Natural killer cell (primary cell): ENCODE measurements around the gene TBCK. TPM values are rescaled to one million over a fixed set of nuclear protein-coding genes. Genes with fewer than 3 reads are reported as not detected.
A peak's percentile ranks its signal among the peaks of the same experiment; 100 is the strongest.

Source experiments
- ATAC-seq, 3 donors: fragments of 150-1000 bp in 2 of 3; fragments of 200-7000 bp in 1 of 3; cut with Tn5 transposase; 1 replicate in 1 of 3; 2 replicates in 2 of 3; pipeline ENCODE4 v1.10.0; 2021; ENCODE audit warnings: mild to moderate bottlenecking in 2 of 3, moderate library complexity in 2 of 3
- DNase-seq, 2 donors: peaks; one replicate each; pipeline versions ENCODE4 v3.0.0 to v3.0.0-alpha.2; 2013 to 2021; ENCODE audit warnings: mixed read lengths in 1 of 2
- H3K27ac ChIP-seq: one replicate; pipeline ENCODE4 v1.5.1; 2013; ENCODE audit warnings: mild to moderate bottlenecking, low read length
- H3K27me3 ChIP-seq: one replicate; pipeline ENCODE4 v1.6.1; 2013; ENCODE audit warnings: low read length; ENCODE audit not compliant: control insufficient read depth, insufficient read depth
- H3K36me3 ChIP-seq: one replicate; pipeline ENCODE4 v1.6.1; 2013; ENCODE audit warnings: low read length; ENCODE audit not compliant: control insufficient read depth, insufficient read depth
- H3K4me1 ChIP-seq: one replicate; pipeline ENCODE4 v1.6.1; 2013; ENCODE audit warnings: low read length; ENCODE audit not compliant: control insufficient read depth, insufficient read depth
- H3K4me3 ChIP-seq: one replicate; pipeline ENCODE4 v1.5.1; 2013; ENCODE audit warnings: low read length
- H3K9me3 ChIP-seq: one replicate; pipeline ENCODE4 v1.6.1; 2013; ENCODE audit warnings: low read length; ENCODE audit not compliant: control insufficient read depth, insufficient read depth
- H3K27ac Mint-ChIP-seq, 2 donors: one replicate each; pipeline ENCODE4 v1.8.0; 2022; ENCODE audit warnings: mild to moderate bottlenecking in 2 of 2, mixed read lengths in 2 of 2, moderate library complexity in 1 of 2
- H3K27me3 Mint-ChIP-seq, 2 donors: one replicate each; pipeline ENCODE4 v1.8.0; 2022; ENCODE audit warnings: low read depth in 2 of 2, mixed read lengths in 2 of 2
- H3K36me3 Mint-ChIP-seq: one replicate; pipeline ENCODE4 v1.8.0; 2022; ENCODE audit warnings: mixed read lengths
- H3K4me1 Mint-ChIP-seq, 2 donors: one replicate each; pipeline ENCODE4 v1.8.0; 2022; ENCODE audit warnings: mixed read lengths in 2 of 2
- H3K4me3 Mint-ChIP-seq: one replicate; pipeline ENCODE4 v1.8.0; 2022; ENCODE audit warnings: mild to moderate bottlenecking, moderate library complexity, mixed read lengths
- H3K9me3 Mint-ChIP-seq, 2 donors: one replicate each; pipeline ENCODE4 v1.8.0; 2022; ENCODE audit warnings: mixed read lengths in 2 of 2
- CTCF ChIP-seq: fragments of 200-600 bp; IDR thresholded peaks from one replicate; pipeline ENCODE4 v1.8.0; 2022; ENCODE audit warnings: antibody characterized with exemption
- WGBS: methylation state at CpG from one replicate; pipeline ENCODE4 v1.1.7; 2013; ENCODE audit warnings: missing lambda C conversion rate; ENCODE audit not compliant: insufficient coverage; 5-methylcytosine and 5-hydroxymethylcytosine counted together
- intact Hi-C: fragments of 100-400 bp; cut with micrococcal nuclease; formaldehyde crosslinking; loops from one replicate; pipeline ENCODE4 v1.14.2; 2022
- total RNA-seq, 4 donors: library from RNA; stranded (reverse); fragments of 120-200 nt in 1 of 4; gene quantifications; one replicate each; pipeline versions ENCODE4 v1.2.3 to v1.2.4, GENCODE V29; 2013 to 2022

The TBCK gene
- total RNA-seq, 3 donors from 2014 or later (not counting 1 experiment from before 2014, with no cell fraction given) = 49.5 to 78.5 (median 54.2) TPM

GRCh38 chr4:106351016-106351415, 35.0 kb upstream of the TBCK start:
- Histone ChIP-seq H3K4me1 (no peaks in the 10 kb centered on the region), H3K36me3 (peaks cover 27% of the 10 kb centered on the region), H3K4me3 (no peak overlapping the region), H3K27me3 (no peaks in the 10 kb centered on the region), H3K27ac (no peak overlapping the region), H3K9me3 (no peaks in the 10 kb centered on the region)
- no peaks in the 10 kb centered on the region for H3K27me3 Mint-ChIP-seq
- H3K4me3 Mint-ChIP-seq = no peak overlapping the region
- H3K27ac Mint-ChIP-seq = no peak overlapping the region
- intact Hi-C loops = no loop called here
- DNase-seq (no peak), ATAC-seq (no peak)
- no peaks in the 10 kb centered on the region for H3K36me3 Mint-ChIP-seq
- TF ChIP-seq CTCF = no peak
- no peaks in the 10 kb centered on the region for H3K4me1 Mint-ChIP-seq
- no peaks in the 10 kb centered on the region for H3K9me3 Mint-ChIP-seq

GRCh38 chr4:106347167-106347566, 31.2 kb upstream of the TBCK start:
- Mint-ChIP-seq H3K4me1 (peaks cover 23 to 24% of the 10 kb centered on the region in 2 donors), H3K4me3 (no peak overlapping the region), H3K9me3 (no peaks in the 10 kb centered on the region), H3K27me3 (no peaks in the 10 kb centered on the region), H3K27ac (no peak overlapping the region), H3K36me3 (no peaks in the 10 kb centered on the region)
- H3K27me3 ChIP-seq = no peaks in the 10 kb centered on the region
- no peak for TF ChIP-seq CTCF
- intact Hi-C loops = no loop called here
- H3K4me1 ChIP-seq = no peaks in the 10 kb centered on the region
- DNase-seq (no peak), ATAC-seq (no peak)
- peaks cover 34% of the 10 kb centered on the region for H3K36me3 ChIP-seq
- H3K27ac ChIP-seq = no peak overlapping the region
- H3K9me3 ChIP-seq = no peaks in the 10 kb centered on the region
- no CpG with 5 or more reads among the region's 1 CpG for WGBS
- H3K4me3 ChIP-seq = no peak overlapping the region

GRCh38 chr4:106344647-106344970, 28.6 kb upstream of the TBCK start:
- Mint-ChIP-seq H3K27ac (peak overlapping the region; percentile 29 to 37), H3K4me3 (no peak overlapping the region), H3K36me3 (peaks cover 9% of the 10 kb centered on the region), H3K9me3 (peaks cover 0 to 3% of the 10 kb centered on the region in 2 donors), H3K27me3 (no peaks in the 10 kb centered on the region), H3K4me1 (peaks cover 49% of the 10 kb centered on the region in 2 donors)
- no peak for ATAC-seq
- H3K4me1 ChIP-seq = no peaks in the 10 kb centered on the region
- intact Hi-C loops = no loop called here
- WGBS = no CpG with 5 or more reads among the region's 1 CpG
- no peaks in the 10 kb centered on the region for H3K27me3 ChIP-seq
- TF ChIP-seq CTCF = no peak
- H3K36me3 ChIP-seq = peaks cover 34% of the 10 kb centered on the region
- H3K9me3 ChIP-seq = no peaks in the 10 kb centered on the region
- DNase-seq = no peak
- no peak overlapping the region for H3K27ac ChIP-seq
- H3K4me3 ChIP-seq = no peak overlapping the region

- intact Hi-C loops = no loop called here
- WGBS = 100% methylated on average over 1 of the region's 2 CpGs
- Histone ChIP-seq H3K4me1 (no peaks in the 10 kb centered on the region), H3K4me3 (no peak overlapping the region), H3K27me3 (no peaks in the 10 kb centered on the region), H3K36me3 (peaks cover 29% of the 10 kb centered on the region), H3K9me3 (no peaks in the 10 kb centered on the region), H3K27ac (no peak overlapping the region)
- DNase-seq (no peak), ATAC-seq (no peak)
- TF ChIP-seq CTCF = no peak
- Mint-ChIP-seq H3K4me3 (no peak overlapping the region), H3K4me1 (peaks cover 54% of the 10 kb centered on the region in 2 donors), H3K27ac (peak overlapping the region in 1 of 2 donors; percentile 29), H3K36me3 (peaks cover 14% of the 10 kb centered on the region), H3K27me3 (no peaks in the 10 kb centered on the region), H3K9me3 (peaks cover 0 to 3% of the 10 kb centered on the region in 2 donors)
Observed at GRCh38 chr4:106343865-106344646, 28.0 kb upstream of the TBCK start.
